Suprapubic skin (tissue), 4 donors: ENCODE data around the gene ANO2. TPM values are rescaled to one million over a fixed set of nuclear protein-coding genes. Genes with fewer than 3 reads are reported as not detected.

Experiments
- DNase-seq, 2 donors: peaks; one replicate each; pipeline ENCODE4 v3.0.0-alpha.2; 2019; ENCODE audit warnings: low spot score in 2 of 2
- H3K27ac ChIP-seq: fragments of 200-600 bp; sonication (generic); one replicate; pipeline ENCODE4 v1.5.1; 2019
- H3K27me3 ChIP-seq: fragments of 200-600 bp; sonication (generic); one replicate; pipeline ENCODE4 v1.5.1; 2019
- H3K36me3 ChIP-seq: fragments of 200-600 bp; sonication (generic); one replicate; pipeline ENCODE4 v1.5.1; 2019
- H3K4me1 ChIP-seq: fragments of 200-600 bp; sonication (generic); one replicate; pipeline ENCODE4 v1.5.1; 2019
- H3K4me3 ChIP-seq: fragments of 200-600 bp; sonication (generic); one replicate; pipeline ENCODE4 v1.5.1; 2019; ENCODE audit warnings: mild to moderate bottlenecking
- H3K9me3 ChIP-seq: fragments of 200-600 bp; sonication (generic); one replicate; pipeline ENCODE4 v1.5.1; 2019
- EP300 ChIP-seq: sonication (generic); formaldehyde crosslinking; IDR thresholded peaks from one replicate; pipeline ENCODE4 v1.6.1; 2017; ENCODE audit warnings: antibody characterized with exemption
- POLR2A ChIP-seq, 2 donors: fragments of 450-650 bp; IDR thresholded peaks; one replicate each; pipeline ENCODE4 v1.6.1; 2017; ENCODE audit warnings: antibody characterized with exemption in 2 of 2, mild to moderate bottlenecking in 2 of 2, moderate library complexity in 2 of 2
- POLR2AphosphoS5 ChIP-seq, 3 donors: sonication (generic); formaldehyde crosslinking; IDR thresholded peaks; one replicate each; pipeline ENCODE4 v1.6.1; 2017; ENCODE audit warnings: antibody characterized with exemption in 3 of 3
- whole genome bisulfite sequencing: methylation state at CpG from one replicate; pipeline ENCODE4 v1.1.5; 2018; 5-methylcytosine and 5-hydroxymethylcytosine counted together
- total RNA-seq, 4 donors: library from RNA; depleted of rRNA; stranded (reverse); fragments of >200 nt; gene quantifications; one replicate each; pipeline ENCODE4 v1.1.0, GENCODE V29; 2016
- TF ChIP-seq, protein P1 (sequence below), 2 donors: fragments of 200-600 bp in 1 of 2; fragments of 450-650 bp in 1 of 2; sonication (generic) in 1 of 2; IDR thresholded peaks; one replicate each; pipeline ENCODE4 v1.5.1; 2016 to 2019; ENCODE audit warnings: antibody characterized with exemption in 2 of 2, mild to moderate bottlenecking in 1 of 2, moderate library complexity in 1 of 2

The ANO2 gene
- total RNA-seq, 4 donors from 2014 or later = 1.1 to 9.7 (median 2.0) TPM

DNA sequence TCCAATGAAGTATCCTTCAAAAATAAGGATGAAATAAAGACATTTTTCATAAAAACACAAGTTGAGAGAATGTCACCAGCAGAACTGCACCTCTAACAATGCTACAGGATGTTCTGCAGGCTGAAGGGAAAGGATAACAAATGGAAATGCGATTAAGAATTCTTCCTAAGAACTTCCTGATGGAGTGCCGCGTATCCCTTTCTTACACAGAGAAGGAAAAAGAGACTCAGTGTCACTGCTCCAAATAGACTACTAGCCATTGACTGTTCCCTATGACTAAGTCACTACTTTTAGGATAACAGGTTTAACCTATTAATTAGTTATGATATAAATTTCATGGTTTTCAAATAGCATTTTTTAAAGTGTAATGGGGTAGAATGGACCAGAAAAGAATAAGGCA lies 3.2 kb downstream of the ANO2 start:
- H3K4me3 ChIP-seq = no peak overlapping the region
- no peaks in the 10 kb centered on the region for H3K36me3 ChIP-seq
- TF ChIP-seq EP300 (no peak), POLR2AphosphoS5 (IDR thresholded peaks at IDR 0.05) (no peak), POLR2A (IDR thresholded peaks at IDR 0.05) (no peak)
- TF ChIP-seq, protein P1, sequence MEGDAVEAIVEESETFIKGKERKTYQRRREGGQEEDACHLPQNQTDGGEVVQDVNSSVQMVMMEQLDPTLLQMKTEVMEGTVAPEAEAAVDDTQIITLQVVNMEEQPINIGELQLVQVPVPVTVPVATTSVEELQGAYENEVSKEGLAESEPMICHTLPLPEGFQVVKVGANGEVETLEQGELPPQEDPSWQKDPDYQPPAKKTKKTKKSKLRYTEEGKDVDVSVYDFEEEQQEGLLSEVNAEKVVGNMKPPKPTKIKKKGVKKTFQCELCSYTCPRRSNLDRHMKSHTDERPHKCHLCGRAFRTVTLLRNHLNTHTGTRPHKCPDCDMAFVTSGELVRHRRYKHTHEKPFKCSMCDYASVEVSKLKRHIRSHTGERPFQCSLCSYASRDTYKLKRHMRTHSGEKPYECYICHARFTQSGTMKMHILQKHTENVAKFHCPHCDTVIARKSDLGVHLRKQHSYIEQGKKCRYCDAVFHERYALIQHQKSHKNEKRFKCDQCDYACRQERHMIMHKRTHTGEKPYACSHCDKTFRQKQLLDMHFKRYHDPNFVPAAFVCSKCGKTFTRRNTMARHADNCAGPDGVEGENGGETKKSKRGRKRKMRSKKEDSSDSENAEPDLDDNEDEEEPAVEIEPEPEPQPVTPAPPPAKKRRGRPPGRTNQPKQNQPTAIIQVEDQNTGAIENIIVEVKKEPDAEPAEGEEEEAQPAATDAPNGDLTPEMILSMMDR (IDR thresholded peaks at IDR 0.05) = no peak
- no peak overlapping the region for H3K27ac ChIP-seq
- no peaks in the 10 kb centered on the region for H3K9me3 ChIP-seq
- H3K4me1 ChIP-seq = peaks cover 14% of the 10 kb centered on the region
- peaks cover 42% of the 10 kb centered on the region for H3K27me3 ChIP-seq
- 95% methylated on average over 3 of the region's 3 CpGs for WGBS
- no peak for DNase-seq

DNA sequence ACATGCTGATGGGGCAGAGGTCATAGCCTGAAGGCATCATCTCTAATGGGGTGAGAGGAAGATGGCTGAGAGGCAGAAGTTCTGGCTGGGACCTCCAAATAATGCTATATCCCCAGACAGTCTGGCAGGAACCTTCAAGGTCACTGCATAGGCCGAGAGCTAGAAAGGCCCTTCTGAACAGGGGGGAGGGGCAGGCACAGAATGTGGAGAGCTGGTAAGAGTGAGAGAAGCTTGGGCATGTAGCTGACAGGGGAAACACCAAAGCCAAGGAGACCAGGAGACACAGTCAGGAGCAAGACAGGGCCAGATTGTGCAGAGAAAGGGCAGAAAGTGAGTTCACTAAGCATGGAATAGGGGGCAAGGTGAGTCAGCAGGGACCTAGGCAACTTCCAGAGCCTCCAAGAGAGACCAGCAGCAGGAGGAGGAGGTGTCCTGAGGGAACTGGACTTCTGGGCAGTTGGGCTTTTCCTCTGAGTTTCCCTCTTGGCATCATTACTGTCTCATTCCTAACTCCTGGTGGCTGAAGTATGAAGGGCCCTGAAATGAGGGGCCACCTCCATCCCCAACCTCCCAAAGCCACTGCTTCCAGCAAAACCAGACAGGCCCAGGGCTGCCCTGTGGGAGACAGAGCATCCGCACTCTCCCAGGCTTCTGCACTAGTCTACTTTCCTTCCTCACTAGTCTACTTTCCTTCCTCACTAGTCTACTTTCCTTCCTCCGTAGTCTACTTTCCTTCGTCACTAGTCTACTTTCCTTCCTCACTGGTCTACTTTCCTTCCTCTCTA lies 17.1 kb downstream of the ANO2 start:
- no peaks in the 10 kb centered on the region for H3K36me3 ChIP-seq
- TF ChIP-seq POLR2AphosphoS5 (IDR thresholded peaks at IDR 0.05) = no peak
- no peak for TF ChIP-seq POLR2A (IDR thresholded peaks at IDR 0.05)
- peaks cover 6% of the 10 kb centered on the region for H3K27me3 ChIP-seq
- H3K4me3 ChIP-seq = no peak overlapping the region
- 75% methylated on average over 2 of the region's 4 CpGs for WGBS
- H3K27ac ChIP-seq = no peak overlapping the region
- DNase-seq = no peak
- no peaks in the 10 kb centered on the region for H3K9me3 ChIP-seq
- H3K4me1 ChIP-seq = no peaks in the 10 kb centered on the region

DNA sequence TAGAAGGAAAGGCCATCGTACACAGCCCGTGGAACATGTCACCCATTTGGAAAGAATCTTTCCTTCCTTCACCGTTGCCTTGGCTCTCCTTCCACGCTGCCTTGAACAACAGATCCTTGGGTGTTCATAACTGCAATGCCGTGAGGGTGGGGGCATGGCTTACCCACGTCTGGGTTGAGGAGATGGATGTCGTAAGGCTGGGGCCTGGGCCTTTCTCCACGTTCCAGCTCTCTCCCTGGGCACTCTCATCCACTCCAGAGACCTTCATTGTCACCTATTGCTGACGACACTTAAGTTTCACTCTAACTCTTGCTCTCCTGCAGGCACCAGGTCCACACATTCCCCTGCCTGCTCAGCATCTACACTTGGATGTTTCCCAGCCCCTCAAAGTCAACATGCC lies 19.4 kb downstream of the ANO2 start:
- Histone ChIP-seq H3K36me3 (no peaks in the 10 kb centered on the region), H3K4me3 (no peak overlapping the region), H3K27ac (no peak overlapping the region), H3K27me3 (peaks cover 3% of the 10 kb centered on the region), H3K9me3 (no peaks in the 10 kb centered on the region), H3K4me1 (no peaks in the 10 kb centered on the region)
- peak in 1 of 2 donors; percentile 35 for DNase-seq
- TF ChIP-seq POLR2AphosphoS5 (IDR thresholded peaks at IDR 0.05) = no peak
- WGBS = 83% methylated on average over 9 of the region's 9 CpGs

DNA sequence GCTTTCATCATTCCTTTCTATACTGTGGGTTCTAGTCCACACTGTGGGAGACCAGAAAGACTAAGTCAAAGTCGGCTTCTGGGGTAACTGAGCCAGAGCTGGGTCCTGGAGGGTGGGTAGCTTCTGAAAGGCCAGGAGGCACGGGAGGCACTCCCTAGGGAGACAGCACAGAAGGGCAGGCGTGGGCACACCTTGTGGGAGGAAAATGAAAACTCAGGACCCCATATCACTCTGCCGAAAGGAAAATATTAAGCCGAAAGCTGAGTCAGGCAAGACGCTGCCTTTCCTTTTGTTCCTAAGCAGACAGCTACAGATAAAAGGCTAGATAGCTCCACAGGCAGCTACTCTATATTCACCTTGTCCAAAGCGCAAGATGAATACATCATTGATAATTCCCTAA lies 20.7 kb downstream of the ANO2 start:
- WGBS = 68% methylated on average over 7 of the region's 7 CpGs
- Histone ChIP-seq H3K36me3 (no peaks in the 10 kb centered on the region), H3K4me3 (no peak overlapping the region), H3K27ac (no peak overlapping the region), H3K4me1 (no peaks in the 10 kb centered on the region), H3K9me3 (no peaks in the 10 kb centered on the region), H3K27me3 (no peaks in the 10 kb centered on the region)
- TF ChIP-seq POLR2AphosphoS5 (IDR thresholded peaks at IDR 0.05) (no peak), POLR2A (IDR thresholded peaks at IDR 0.05) (no peak), EP300 (no peak)
- peak in 1 of 2 donors; percentile 69 for DNase-seq

DNA sequence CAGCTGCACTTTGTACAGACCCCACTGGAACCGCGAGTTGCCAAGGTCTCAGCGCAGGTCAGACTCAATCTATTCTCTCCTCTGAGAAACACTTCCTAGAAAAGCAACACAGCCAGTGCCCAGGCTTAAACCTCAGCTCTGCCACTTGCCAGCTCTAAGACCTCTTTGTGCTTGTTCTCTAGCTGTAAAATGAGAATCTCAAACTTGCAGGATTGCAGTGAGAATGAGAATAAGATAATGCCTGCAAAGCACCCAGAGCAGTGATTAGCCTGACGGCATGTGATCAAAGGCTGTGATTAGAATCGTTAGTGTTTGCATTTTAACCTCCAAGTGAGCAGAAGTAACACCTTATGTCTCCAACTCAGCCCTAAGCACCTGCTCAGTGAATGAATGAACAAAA lies 21.3 kb downstream of the ANO2 start:
- WGBS = 54% methylated on average over 5 of the region's 5 CpGs
- no peaks in the 10 kb centered on the region for H3K27me3 ChIP-seq
- no peak for TF ChIP-seq POLR2AphosphoS5 (IDR thresholded peaks at IDR 0.05)
- H3K9me3 ChIP-seq = no peaks in the 10 kb centered on the region
- no peak overlapping the region for H3K4me3 ChIP-seq
- no peak overlapping the region for H3K27ac ChIP-seq
- H3K36me3 ChIP-seq = no peaks in the 10 kb centered on the region
- H3K4me1 ChIP-seq = no peaks in the 10 kb centered on the region
- no peak for DNase-seq

DNA sequence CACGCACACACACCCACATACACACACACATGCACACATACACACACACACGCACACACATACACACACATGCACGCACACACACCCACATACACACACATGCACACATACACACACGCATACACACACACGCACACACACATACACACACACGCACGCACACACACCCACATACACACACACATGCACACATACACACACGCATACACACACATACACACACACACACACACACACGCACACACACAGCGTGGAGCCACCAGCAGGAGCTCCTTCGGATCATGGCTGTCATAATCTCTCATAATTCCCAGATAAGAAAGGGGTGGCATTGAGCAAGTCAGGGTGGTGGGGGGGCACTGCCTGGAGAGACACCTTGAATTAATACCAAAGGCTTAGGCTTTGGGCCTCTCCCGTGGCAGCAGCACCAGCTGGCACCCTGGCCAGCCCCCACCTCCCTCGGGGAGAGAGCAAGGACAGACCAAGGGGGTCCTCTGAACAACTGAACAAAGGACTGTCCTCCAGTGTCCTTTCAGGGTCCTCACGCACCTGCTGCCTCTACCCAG lies 21.9 kb downstream of the ANO2 start:
- H3K36me3 ChIP-seq = no peaks in the 10 kb centered on the region
- no peaks in the 10 kb centered on the region for H3K4me1 ChIP-seq
- 70% methylated on average over 12 of the region's 14 CpGs for WGBS
- H3K4me3 ChIP-seq = no peak overlapping the region
- no peak for TF ChIP-seq POLR2A (IDR thresholded peaks at IDR 0.05)
- TF ChIP-seq POLR2AphosphoS5 (IDR thresholded peaks at IDR 0.05) = no peak
- TF ChIP-seq, protein P1 (IDR thresholded peaks at IDR 0.05) = no peak
- TF ChIP-seq EP300 = no peak
- H3K27me3 ChIP-seq = no peaks in the 10 kb centered on the region
- H3K9me3 ChIP-seq = no peaks in the 10 kb centered on the region
- no peak overlapping the region for H3K27ac ChIP-seq
- peak in 1 of 2 donors; percentile 48 for DNase-seq
